HEK293 (cell line): Measurements from ENCODE around the gene ZNF654.

ENCODE experiments used
- CTCF ChIP-seq: fragments of 450-650 bp; formaldehyde crosslinking; IDR thresholded peaks from 2 replicates; pipeline ENCODE4 v1.5.1; 2016; ENCODE audit warnings: missing biosample characterization, missing genetic modification characterization
- GLI2 ChIP-seq: fragments of 450-650 bp; formaldehyde crosslinking; IDR thresholded peaks from 2 replicates; pipeline ENCODE4; 2017; ENCODE audit warnings: missing biosample characterization, missing genetic modification characterization, low read depth, borderline replicate concordance
- REST ChIP-seq: fragments of 450-650 bp; formaldehyde crosslinking; IDR thresholded peaks from 2 replicates; pipeline ENCODE4 v1.5.1; 2016; ENCODE audit warnings: missing biosample characterization, missing genetic modification characterization
- ZFP41 ChIP-seq: fragments of 450-650 bp; formaldehyde crosslinking; IDR thresholded peaks from 2 replicates; pipeline ENCODE4 v1.5.1; 2016; ENCODE audit warnings: missing biosample characterization, missing genetic modification characterization, borderline replicate concordance
- ZNF121 ChIP-seq: fragments of 450-650 bp; formaldehyde crosslinking; IDR thresholded peaks from 2 replicates; pipeline ENCODE4 v1.5.1; 2016; ENCODE audit warnings: missing biosample characterization, missing genetic modification characterization
- ZNF18 ChIP-seq: fragments of 450-650 bp; formaldehyde crosslinking; IDR thresholded peaks from 2 replicates; pipeline ENCODE4 v1.5.1; 2016; ENCODE audit warnings: missing biosample characterization, missing genetic modification characterization
- ZNF184 ChIP-seq: fragments of 450-650 bp; IDR thresholded peaks from 2 replicates; pipeline ENCODE4 v1.5.1; 2018; ENCODE audit warnings: missing biosample characterization, mild to moderate bottlenecking, missing genetic modification characterization
- ZNF221 ChIP-seq: fragments of 450-650 bp; formaldehyde crosslinking; IDR thresholded peaks from 2 replicates; pipeline ENCODE4 v1.5.1; 2017; ENCODE audit warnings: missing biosample characterization, missing genetic modification characterization, borderline replicate concordance
- ZNF248 ChIP-seq: fragments of 450-650 bp; formaldehyde crosslinking; IDR thresholded peaks from 2 replicates; pipeline ENCODE4 v1.5.1; 2017; ENCODE audit warnings: missing biosample characterization, missing genetic modification characterization
- ZNF398 ChIP-seq: fragments of 450-650 bp; formaldehyde crosslinking; IDR thresholded peaks from 2 replicates; pipeline ENCODE4 v1.5.1; 2017; ENCODE audit warnings: missing biosample characterization, missing genetic modification characterization
- ZNF623 ChIP-seq: fragments of 450-650 bp; formaldehyde crosslinking; IDR thresholded peaks from 2 replicates; pipeline ENCODE4 v1.5.1; 2016; ENCODE audit warnings: missing biosample characterization, missing genetic modification characterization
- ZNF76 ChIP-seq: fragments of 450-650 bp; formaldehyde crosslinking; IDR thresholded peaks from 2 replicates; pipeline ENCODE4; 2016; ENCODE audit warnings: low read depth, missing biosample characterization, missing genetic modification characterization, borderline replicate concordance
- ZNF843 ChIP-seq: fragments of 450-650 bp; formaldehyde crosslinking; IDR thresholded peaks from 2 replicates; pipeline ENCODE4 v1.5.1; 2016; ENCODE audit warnings: missing biosample characterization, missing genetic modification characterization
- ZSCAN23 ChIP-seq: fragments of 450-650 bp; formaldehyde crosslinking; IDR thresholded peaks from 2 replicates; pipeline ENCODE4 v1.5.1; 2016; ENCODE audit warnings: missing biosample characterization, missing genetic modification characterization

GRCh38 chr3:88044411-88044810 lies 14.6 kb upstream of the ZNF654 start:
- TF ChIP-seq ZNF248 (no peak), REST (tag by site-specific recombination) (no peak), ZNF121 (tag by site-specific recombination) (no peak), CTCF (tag by site-specific recombination) (no peak), ZFP41 (no peak), ZSCAN23 (tag by site-specific recombination) (no peak), ZNF623 (tag by site-specific recombination) (no peak), ZNF184 (tag by site-specific recombination) (no peak), ZNF76 (tag by site-specific recombination) (no peak), ZNF398 (tag by site-specific recombination) (no peak), ZNF18 (tag by site-specific recombination) (no peak), ZNF843 (no peak), GLI2 (tag by site-specific recombination) (no peak), ZNF221 (tag by site-specific recombination) (no peak)
